ENCODE results near the gene NUPR1. TPM values are rescaled to one million over a fixed set of nuclear protein-coding genes. Genes with fewer than 3 reads are reported as not detected.

The NUPR1 gene
- total RNA-seq, 1 experiment from 2014 or later, result 2.2 TPM

DNA sequence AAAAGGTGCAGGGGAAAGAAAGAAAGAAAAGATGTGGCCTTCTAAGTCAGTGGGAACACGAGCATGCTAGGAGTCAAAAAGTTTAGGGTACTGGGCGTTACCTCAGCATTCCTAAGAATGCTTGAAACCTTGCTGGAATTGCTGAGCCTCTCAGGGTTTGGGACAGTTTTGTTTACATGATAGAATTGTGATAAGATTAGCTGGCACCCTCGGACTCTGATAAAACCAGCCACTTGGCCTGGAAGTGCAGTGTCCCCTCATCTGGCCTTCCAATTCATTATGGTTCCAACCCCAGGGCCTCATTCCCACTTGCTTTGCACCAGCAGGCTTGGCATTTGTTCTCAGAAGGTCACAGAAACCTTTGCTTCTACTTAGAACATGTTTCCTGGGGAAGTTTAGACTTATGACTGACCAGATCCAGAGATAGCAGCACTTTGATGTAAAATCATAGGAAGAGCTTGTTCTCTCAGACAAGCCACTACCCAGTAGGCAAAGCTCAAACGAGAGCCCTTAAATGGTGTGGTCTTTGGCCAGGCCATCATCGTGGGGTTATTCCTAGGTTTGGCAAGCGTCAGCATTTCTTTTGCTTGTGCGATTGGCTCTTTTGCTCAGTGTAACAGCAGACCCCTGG lies 22.9 kb upstream of the NUPR1 start:
- RAD21 ChIA-PET (ENCODE audit: low non-redundant PET in 1 of 2, low total read pairs in 2 of 2, uncharacterized antibody in 2 of 2, unreplicated experiment in 2 of 2), result no interaction called here
- BruUV-seq (replicated peaks), result no TSS peak
- intact Hi-C loops (cut with micrococcal nuclease), result no loop called here
- no peak overlapping the region for H3K27ac ChIP-seq (ENCODE audit: low read depth, low read length)
- CTCF ChIA-PET, result no interaction called here
- H3K36me3 ChIP-seq (ENCODE audit: control insufficient read depth in 1 of 2, insufficient read depth in 2 of 2, low read length in 2 of 2), result no peaks in the 10 kb centered on the region; a peak in 1 of 4 replicates
- peaks cover 0 to 1% of the 10 kb centered on the region in 2 experiments; a peak in 1 of 4 replicates for H3K9me3 ChIP-seq (ENCODE audit: control insufficient read depth in 1 of 2, insufficient read depth in 1 of 2, low read depth in 1 of 2, low read length in 2 of 2)
- H4K20me1 ChIP-seq (ENCODE audit: insufficient read depth), result no peaks in the 10 kb centered on the region
- H3K4me3 ChIP-seq (replicated peaks in 1 of 2; ENCODE audit: low read depth in 1 of 2, low read length in 2 of 2), result no peak overlapping the region
- no peaks in the 10 kb centered on the region for H3K27me3 ChIP-seq (ENCODE audit: insufficient read depth, low read length)
- TF ChIP-seq SRF (IDR thresholded peaks at IDR 0.05; ENCODE audit: low read depth), result no peak
- TF ChIP-seq EZH2 (IDR thresholded peaks at IDR 0.05), result no peak
- TF ChIP-seq EZH2phosphoT487 (IDR thresholded peaks at IDR 0.05; ENCODE audit: borderline replicate concordance), result no peak
- TF ChIP-seq, protein P1, sequence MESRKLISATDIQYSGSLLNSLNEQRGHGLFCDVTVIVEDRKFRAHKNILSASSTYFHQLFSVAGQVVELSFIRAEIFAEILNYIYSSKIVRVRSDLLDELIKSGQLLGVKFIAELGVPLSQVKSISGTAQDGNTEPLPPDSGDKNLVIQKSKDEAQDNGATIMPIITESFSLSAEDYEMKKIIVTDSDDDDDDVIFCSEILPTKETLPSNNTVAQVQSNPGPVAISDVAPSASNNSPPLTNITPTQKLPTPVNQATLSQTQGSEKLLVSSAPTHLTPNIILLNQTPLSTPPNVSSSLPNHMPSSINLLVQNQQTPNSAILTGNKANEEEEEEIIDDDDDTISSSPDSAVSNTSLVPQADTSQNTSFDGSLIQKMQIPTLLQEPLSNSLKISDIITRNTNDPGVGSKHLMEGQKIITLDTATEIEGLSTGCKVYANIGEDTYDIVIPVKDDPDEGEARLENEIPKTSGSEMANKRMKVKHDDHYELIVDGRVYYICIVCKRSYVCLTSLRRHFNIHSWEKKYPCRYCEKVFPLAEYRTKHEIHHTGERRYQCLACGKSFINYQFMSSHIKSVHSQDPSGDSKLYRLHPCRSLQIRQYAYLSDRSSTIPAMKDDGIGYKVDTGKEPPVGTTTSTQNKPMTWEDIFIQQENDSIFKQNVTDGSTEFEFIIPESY (IDR thresholded peaks at IDR 0.05; ENCODE audit: extremely low read depth, insufficient replicate concordance, low read length), result no peak
- no peak for TF ChIP-seq REST (IDR thresholded peaks at IDR 0.05; ENCODE audit: low read depth)
- TF ChIP-seq JUND (IDR thresholded peaks at IDR 0.05), result no peak
- no peak for TF ChIP-seq ELF1 (IDR thresholded peaks at IDR 0.05; ENCODE audit: borderline replicate concordance, low read depth)
- no peak for TF ChIP-seq POLR2A (IDR thresholded peaks at IDR 0.05; ENCODE audit: borderline replicate concordance, extremely low read depth, insufficient read depth, insufficient read length)
- no peak for TF ChIP-seq ZFX (IDR thresholded peaks at IDR 0.05)
- no peak for TF ChIP-seq RAD21 (IDR thresholded peaks at IDR 0.05; ENCODE audit: low read depth)
- no peak for TF ChIP-seq SP1 (IDR thresholded peaks at IDR 0.05; ENCODE audit: low read depth)
- TF ChIP-seq CBX3 (IDR thresholded peaks at IDR 0.05; ENCODE audit: low read depth), result no peak
- TF ChIP-seq ZNF274 (IDR thresholded peaks at IDR 0.05; ENCODE audit: low read depth, low read length), result no peak
- TF ChIP-seq, protein P2, sequence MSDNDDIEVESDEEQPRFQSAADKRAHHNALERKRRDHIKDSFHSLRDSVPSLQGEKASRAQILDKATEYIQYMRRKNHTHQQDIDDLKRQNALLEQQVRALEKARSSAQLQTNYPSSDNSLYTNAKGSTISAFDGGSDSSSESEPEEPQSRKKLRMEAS (IDR thresholded peaks at IDR 0.05), result no peak
- TF ChIP-seq POLR2AphosphoS5 (IDR thresholded peaks at IDR 0.05; ENCODE audit: low read depth, low read length), result no peak
- no peak for TF ChIP-seq ATF3 (IDR thresholded peaks at IDR 0.05)
- no peak for TF ChIP-seq TCF7L2 (IDR thresholded peaks at IDR 0.05; ENCODE audit: borderline replicate concordance, extremely low read depth, insufficient read depth, insufficient read length)
- TF ChIP-seq, protein P3, sequence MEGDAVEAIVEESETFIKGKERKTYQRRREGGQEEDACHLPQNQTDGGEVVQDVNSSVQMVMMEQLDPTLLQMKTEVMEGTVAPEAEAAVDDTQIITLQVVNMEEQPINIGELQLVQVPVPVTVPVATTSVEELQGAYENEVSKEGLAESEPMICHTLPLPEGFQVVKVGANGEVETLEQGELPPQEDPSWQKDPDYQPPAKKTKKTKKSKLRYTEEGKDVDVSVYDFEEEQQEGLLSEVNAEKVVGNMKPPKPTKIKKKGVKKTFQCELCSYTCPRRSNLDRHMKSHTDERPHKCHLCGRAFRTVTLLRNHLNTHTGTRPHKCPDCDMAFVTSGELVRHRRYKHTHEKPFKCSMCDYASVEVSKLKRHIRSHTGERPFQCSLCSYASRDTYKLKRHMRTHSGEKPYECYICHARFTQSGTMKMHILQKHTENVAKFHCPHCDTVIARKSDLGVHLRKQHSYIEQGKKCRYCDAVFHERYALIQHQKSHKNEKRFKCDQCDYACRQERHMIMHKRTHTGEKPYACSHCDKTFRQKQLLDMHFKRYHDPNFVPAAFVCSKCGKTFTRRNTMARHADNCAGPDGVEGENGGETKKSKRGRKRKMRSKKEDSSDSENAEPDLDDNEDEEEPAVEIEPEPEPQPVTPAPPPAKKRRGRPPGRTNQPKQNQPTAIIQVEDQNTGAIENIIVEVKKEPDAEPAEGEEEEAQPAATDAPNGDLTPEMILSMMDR (IDR thresholded peaks at IDR 0.05 in 2 of 3, conservative IDR thresholded peaks at IDR 0.05 in 1 of 3; ENCODE audit: borderline replicate concordance in 1 of 3, insufficient read depth in 1 of 3, low read depth in 2 of 3, low read length in 2 of 3), result no peak
- TF ChIP-seq EGR1 (IDR thresholded peaks at IDR 0.05; ENCODE audit: low read depth), result no peak
- no peaks in the 10 kb centered on the region for H3K4me1 ChIP-seq (ENCODE audit: control insufficient read depth in 1 of 2, insufficient read depth in 2 of 2, low read length in 2 of 2)
- POLR2A ChIA-PET, result no interaction called here
- no peak for DNase-seq (ENCODE audit: low read depth, low spot score)
- H3K9me2 ChIP-seq (ENCODE audit: insufficient read depth), result no peaks in the 10 kb centered on the region
- ATAC-seq, result no peak
- no peak overlapping the region for H3K4me2 ChIP-seq (ENCODE audit: low read length)
- no peak overlapping the region for H2AFZ ChIP-seq (ENCODE audit: low read depth, low read length, poor library complexity, severe bottlenecking)
- H3K79me2 ChIP-seq (ENCODE audit: insufficient read depth, low read length), result no peaks in the 10 kb centered on the region
- H3K9ac ChIP-seq (ENCODE audit: low read length), result no peak overlapping the region

Measured in HCT116 (cell line).